SKM-1 treated with dmso at 0.1 percent for 144 hours (cell line): ENCODE results near the gene MCF2L.

Experiments used
- DNase-seq: peaks from one replicate; lab custom pipeline; 2025; ENCODE audit not compliant: unreplicated experiment; lab: John Stamatoyannopoulos, UW

MCF2L gene

DNA sequence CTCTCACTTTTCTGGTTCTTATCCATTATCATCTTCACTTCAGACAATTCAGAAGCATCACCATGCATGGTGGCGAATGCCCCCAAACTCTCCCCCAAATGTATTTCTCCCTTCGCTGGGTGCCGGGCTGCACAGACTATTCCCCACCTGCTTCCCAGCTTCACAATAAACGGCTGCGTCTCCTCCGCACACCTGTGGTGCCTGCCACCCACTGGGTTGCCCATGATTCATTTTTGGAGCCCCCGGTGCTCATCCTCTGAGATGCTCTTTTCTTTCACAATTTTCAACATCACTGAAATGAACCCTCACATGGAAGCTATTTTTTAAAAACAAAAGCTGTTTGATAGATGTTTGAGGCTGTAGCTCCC is 150.8 kb downstream of the MCF2L start:
- DNase-seq, result no peak

DNA sequence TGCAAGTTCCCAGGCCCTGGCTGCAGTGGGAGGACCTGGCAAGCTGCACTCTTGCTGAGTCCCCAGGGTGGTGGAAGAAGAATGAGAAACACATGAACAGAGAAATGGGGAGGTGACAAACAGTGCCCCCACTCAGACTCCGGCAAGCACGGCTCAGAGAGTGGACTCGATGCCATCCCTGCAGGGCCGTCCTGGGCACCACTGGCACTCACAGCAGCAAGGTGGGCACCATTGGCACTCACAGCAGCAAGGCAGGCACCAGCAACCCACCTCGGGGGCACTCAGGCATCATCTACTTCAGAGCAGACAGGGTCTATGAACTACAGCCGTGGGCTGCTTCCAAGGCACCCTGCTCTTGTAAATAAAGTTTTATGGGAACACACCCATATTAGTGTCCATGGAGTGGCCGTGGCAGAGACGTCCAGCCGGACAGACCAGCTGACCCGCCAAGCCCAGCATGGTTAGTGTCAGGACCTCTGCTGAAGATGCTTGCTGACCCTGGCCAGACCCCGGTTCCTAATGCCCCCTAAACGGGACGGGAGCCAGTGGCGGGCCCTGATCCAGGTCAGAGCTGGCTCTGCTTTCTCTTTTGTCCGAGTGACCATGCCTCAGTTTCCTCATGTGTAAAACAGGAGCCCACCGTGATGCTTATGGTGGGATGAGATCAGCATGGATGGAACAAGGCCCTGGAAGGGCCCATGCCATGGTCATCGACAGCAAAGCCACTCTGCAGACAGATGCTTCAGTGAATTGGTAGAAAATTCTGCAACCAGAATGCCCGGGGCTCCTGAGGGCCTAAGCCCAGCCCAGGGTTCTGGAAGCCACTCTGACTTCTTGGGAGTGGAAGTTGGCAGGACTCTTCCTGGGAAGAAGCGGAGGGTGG is 151.5 kb downstream of the MCF2L start:
- DNase-seq, result no peak

- no peak for DNase-seq
Observed at GRCh38 chr13:113121183-113121927, 152.3 kb downstream of the MCF2L start.

DNA sequence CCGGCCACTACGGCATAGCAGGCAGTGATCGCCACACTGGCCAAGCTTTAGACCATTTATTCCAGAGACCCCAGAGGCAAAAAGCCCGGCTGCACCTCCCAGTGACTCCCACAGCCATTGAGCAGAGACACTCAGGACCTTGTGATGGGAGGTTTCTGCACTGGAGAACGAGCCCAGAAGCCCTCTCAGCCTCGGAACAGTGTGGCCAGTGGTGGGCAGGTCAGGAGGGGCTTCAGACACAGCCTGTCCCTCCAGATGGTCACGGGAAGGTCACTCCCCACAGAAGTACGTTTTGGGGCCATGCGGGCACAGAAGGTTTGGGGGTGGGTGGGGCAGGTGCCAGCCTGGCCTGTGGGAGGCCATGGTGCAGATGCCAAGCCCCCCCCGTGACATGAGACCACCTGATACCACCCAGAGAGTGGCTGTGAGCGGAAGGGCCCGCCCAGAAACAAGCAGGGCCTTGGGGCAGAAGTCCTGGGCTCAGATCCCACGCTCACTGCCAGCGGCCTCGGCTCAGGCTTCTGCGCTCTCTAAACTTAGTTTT is 153.0 kb downstream of the MCF2L start:
- no peak for DNase-seq

DNA sequence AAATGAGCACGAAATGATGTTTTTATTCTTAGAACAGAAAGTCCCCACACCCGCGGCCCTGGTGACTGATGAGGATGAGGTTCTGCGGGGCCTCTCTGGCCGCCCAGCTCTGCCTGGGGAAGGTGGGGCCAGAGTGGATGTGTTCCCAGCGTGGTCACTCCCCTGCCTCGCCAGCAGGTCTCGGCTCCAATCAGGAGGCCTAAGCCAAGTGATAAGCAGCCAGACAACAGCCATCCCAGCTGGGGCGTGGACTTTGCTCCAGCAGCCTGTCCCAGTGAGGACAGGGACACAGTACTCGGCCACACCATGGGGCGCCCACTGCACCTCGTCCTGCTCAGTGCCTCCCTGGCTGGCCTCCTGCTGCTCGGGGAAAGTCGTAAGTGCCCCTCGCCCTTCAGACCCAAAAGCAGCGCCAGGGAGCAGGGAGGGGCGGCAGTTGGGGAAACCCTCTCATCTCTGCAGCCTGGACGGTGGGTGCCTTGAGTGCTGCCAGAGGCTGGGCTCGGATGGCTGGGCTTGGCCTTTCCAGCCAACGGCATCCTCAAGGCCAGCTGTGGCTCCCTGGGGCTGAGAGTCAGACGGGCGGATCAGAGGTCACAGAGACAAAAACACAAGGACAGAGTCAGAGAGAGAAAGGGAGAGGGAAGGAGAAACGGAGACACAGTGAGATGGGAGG is 153.7 kb downstream of the MCF2L start, which contains the start of gene F10:
Gene F10 (plus strand): TSS at position 250 of the 676 bp plus-strand sequence. CDS start 57 bp downstream, at position 307.
- DNase-seq, result no peak

DNA sequence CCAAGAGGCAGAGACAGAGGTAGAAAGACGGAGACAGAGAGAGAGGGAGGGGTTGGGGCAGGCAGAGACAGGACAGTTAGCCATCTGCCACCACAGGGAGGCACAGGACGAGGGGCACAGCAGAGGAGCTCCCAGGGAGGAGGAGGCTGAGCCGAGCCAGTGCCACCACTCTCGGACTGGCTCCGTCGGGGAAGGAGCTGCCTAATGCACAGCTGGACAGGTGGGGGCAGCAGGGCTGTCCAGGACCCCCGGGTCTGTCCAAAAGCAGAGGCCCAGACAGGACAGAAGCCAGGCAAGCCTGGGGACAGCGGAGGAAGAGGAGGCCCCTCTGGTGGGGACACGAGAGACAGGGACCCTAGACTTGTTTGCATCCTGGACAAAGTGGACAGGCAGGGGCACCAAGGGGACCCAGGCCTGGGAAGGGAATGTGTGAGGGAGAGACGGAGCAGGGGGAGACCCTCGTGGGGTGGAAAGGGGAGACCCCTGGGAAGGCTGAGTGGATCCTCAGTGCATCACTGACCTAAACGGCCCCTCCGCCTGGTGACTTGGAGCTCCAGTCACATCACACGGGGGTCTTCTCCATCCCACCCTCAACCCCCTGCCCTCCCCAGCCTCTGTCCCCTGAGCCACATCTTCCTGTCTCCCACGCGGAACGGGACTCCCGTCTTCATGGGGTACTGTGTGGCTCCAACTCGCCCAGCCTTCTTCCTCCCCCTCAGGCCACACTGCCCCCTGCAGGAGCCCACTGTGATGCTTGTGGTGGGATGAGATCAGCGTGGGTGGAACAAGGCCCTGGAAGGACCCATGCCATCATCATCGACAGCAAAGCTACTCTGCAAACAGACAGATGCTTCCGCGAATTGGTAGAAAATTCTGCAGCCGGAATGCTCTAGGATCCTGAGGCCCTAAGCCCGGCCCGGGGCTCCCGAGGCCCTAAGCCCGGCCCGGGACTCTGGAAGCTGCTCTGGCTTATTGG is 154.5 kb downstream of the MCF2L start:
- DNase-seq, result no peak

DNA sequence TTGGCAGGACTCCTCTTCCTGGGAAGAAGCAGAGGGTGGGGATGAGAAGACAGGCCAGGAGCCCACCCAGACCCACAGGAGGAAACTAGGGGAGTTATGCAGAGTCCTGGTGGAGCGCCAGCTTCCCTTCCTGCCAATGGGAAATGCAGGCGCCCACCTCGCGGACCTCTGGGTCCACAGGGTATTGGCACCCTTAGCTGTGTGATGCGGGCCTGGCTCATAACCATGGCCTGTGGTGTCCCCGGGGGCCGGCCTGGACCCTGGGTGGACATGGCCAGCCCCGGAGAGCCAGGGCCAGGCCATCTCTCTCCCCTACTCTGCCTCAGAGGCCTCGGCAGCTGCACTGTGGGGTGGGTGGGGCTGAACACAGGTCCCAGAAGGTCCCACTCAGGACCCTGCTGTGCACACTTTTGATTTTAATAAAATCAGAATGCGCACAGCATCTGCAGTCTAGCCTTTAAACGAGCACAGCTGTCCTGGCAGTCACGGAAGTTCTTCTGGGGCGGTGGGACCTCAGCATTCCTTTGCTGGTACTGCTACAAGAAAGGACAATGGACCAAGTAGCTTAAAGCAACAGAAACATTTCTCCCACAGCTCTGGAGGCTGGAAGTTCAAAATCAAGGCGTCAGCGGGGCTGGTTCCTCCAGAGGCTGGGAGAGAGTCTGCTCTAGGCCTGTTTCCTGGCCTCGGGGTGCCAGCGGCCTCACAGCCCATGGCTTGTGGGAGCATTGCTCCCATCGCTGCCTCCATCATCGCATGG is 155.4 kb downstream of the MCF2L start:
- no peak for DNase-seq

DNA sequence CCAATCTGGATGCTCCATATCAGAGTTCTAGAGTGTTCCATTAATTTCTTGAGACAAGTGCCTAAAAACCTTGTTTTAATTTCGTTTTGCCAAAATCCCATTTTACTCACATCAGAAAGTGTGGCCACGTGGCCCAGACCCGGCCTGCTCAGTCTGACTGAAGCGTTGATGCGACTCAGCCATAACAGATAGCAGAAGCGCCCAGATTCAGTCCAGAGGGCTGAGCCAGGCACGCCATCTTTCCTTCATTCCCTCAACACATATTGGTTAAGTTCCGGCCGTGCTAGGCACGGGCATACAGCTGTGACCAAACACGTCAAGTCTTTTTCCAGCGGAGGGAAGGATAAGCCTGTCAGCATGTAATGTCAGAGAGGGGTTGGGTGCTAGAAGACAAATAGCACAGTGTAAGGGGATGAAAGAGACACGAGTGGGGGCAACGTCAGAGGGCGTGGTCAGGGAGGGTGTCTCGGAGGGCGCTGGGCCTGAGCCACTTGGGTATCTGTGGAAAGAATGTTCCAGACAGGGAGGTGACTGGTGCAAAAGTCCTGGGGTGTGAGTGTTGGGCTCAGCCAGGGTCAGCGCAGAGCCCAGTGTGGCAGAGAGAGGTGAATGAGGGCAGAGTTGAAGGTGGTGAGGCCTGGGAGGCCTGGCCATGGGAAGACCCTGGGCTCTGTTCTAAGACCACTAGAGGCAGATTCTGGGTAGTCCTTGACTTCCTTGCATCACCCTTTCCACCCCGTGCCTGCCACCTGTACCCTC is 156.7 kb downstream of the MCF2L start:
- DNase-seq, result no peak

- DNase-seq, result no peak
Observed at GRCh38 chr13:113126265-113127150, 157.5 kb downstream of the MCF2L start.

DNA sequence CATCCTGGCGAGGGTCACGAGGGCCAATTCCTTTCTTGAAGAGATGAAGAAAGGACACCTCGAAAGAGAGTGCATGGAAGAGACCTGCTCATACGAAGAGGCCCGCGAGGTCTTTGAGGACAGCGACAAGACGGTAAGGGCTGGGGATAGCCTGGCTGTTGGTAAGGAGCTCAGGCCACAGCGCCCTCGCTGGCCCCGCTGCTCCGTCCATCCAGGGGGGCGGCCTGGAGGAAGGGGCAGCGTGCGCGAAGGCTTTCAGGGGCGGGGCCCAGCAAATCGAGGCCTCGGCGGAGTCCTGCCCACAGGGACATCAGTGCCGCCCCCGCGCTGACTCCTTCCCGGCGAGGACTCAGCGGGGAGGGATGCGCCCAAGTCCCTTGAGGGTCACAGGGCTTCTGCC is 160.5 kb downstream of the MCF2L start:
- DNase-seq, result no peak

DNA sequence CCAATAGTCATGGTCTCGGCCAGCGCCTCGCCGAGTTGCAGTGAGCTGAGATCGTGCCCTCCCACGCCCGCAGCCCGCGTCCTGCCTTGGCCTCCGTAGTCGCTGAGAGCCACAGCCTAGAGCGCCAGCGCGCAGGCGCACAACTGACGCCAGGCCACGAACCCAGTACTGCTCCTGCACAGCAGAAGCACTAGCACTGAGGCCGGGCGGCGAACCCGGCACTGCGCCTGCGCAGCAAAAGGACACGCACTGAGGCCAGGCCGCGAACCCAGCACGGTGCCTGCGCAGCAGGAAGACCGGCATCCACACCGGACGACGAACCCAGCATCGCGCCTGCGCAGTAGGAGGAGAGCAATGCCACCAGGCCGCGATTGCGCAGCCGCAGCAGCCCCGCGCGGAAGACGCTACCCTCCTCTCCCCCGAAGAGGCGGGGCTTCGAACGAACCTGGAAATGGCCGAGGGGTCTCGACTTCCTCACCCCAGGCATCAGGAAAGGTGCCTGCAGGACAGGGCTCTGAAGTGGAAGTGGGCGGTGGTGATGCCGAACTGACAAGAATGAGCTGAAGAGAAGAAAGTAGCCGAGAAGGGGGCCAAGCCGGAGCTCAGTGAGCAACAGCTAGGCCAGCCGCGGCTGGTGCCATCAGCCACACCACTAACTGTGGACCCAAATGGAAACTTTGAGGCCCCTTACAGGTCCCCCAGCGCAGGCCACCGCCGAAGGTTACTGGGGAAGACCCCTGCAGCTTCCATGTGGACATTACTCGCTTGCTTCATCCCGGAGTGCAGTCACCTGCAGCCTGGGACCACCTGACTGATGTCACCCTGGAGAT is 161.1 kb downstream of the MCF2L start:
- DNase-seq, result no peak

- DNase-seq, result no peak
Observed at GRCh38 chr13:113135281-113135760, 166.3 kb downstream of the MCF2L start.

DNA sequence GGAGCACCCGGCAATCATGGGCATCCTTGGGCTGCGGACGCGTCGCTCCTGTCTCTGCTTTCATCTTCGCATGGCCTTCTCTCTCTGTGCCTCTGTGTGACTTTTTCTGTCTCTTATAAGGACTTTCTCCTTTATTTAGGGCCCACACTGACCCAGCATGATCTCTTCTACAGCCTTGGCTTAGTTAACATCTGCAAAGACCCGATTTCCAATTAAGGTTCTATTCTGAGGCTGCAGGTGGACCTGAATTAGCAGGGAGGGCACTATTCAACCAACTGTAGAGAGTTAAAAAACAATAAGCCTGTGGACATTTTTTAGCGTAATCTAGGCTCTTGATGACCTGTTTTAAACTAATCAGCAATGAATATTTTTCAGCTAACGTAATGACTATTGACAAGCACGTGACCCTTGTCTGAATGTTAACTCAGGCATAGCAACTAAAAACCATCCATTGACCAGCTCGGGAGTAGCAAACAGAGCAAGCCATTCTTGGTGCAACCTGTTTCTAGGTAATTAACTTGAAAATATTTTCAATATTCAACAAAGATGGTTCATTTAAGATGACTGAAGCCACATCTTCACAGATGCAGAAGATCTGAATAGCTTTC is 168.8 kb downstream of the MCF2L start:
- no peak for DNase-seq

GRCh38 chr13:113138792-113139551 is 170.0 kb downstream of the MCF2L start:
- DNase-seq, result no peak

DNA sequence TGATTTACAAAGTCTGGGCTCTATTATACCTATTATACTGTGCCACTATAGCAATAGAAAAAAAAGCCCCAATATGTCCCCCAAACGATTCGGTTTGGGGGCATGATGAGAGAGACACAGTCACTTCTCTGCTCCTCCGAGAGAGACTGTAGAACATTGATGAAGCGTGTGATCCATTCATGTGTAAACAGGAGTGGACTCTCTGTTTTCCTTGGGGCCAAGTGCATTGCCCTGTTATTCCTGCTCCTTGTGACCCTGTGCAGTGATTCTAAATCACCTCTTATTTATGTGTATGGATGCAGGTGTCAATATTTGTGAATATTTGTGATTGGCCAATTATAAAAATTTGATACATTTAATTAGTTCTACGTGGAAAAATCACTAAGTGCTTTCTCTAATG is 170.6 kb downstream of the MCF2L start:
- no peak for DNase-seq
